Spleen (tissue), 11 donors: ENCODE data around the gene DMRT2. TPM values are rescaled to one million over a fixed set of nuclear protein-coding genes. Genes with fewer than 3 reads are reported as not detected.

ENCODE experiments used
- DNase-seq: peaks from one replicate; pipeline ENCODE4 v3.0.0-alpha.2; 2020
- H3K27ac ChIP-seq, 8 donors: fragments of 200-600 bp; sonication (generic) in 7 of 8; 1 replicate in 4 of 8; 2 replicates in 4 of 8; pipeline versions ENCODE4 v1.5.0 to v1.8.0; 2016 to 2021; ENCODE audit warnings: inconsistent platforms in 4 of 8, mild to moderate bottlenecking in 4 of 8, moderate library complexity in 1 of 8
- H3K27me3 ChIP-seq, 7 donors: fragments of 200-600 bp; sonication (generic) in 6 of 7; replicated peaks in 1 of 7; 1 replicate in 4 of 7; 2 replicates in 3 of 7; pipeline versions ENCODE4 v1.5.0 to v1.8.0; 2016 to 2021; ENCODE audit warnings: inconsistent platforms in 3 of 7, mild to moderate bottlenecking in 1 of 7
- H3K36me3 ChIP-seq, 6 donors: fragments of 200-600 bp; sonication (generic) in 5 of 6; 1 replicate in 4 of 6; 2 replicates in 2 of 6; pipeline versions ENCODE4 v1.5.0 to v1.8.0; 2016 to 2021; ENCODE audit warnings: inconsistent platforms in 2 of 6
- H3K4me1 ChIP-seq, 6 donors: fragments of 200-600 bp; sonication (generic) in 5 of 6; 1 replicate in 3 of 6; 2 replicates in 3 of 6; pipeline versions ENCODE4 v1.5.0 to v1.8.0; 2016 to 2021; ENCODE audit warnings: inconsistent platforms in 3 of 6
- H3K4me3 ChIP-seq, 8 donors: fragments of 200-600 bp; sonication (generic) in 7 of 8; 1 replicate in 4 of 8; 2 replicates in 4 of 8; pipeline versions ENCODE4 v1.5.0 to v1.8.0; 2016 to 2021; ENCODE audit warnings: inconsistent platforms in 4 of 8, mild to moderate bottlenecking in 4 of 8, moderate library complexity in 2 of 8
- H3K9me3 ChIP-seq, 8 donors: fragments of 200-600 bp; sonication (generic) in 7 of 8; 1 replicate in 4 of 8; 2 replicates in 4 of 8; pipeline versions ENCODE4 v1.5.0 to v1.8.0; 2016 to 2021; ENCODE audit warnings: inconsistent platforms in 4 of 8
- POLR2A ChIP-seq, 3 donors: fragments of 450-650 bp; IDR thresholded peaks; one replicate each; pipeline ENCODE4 v1.5.1; 2017; ENCODE audit warnings: antibody characterized with exemption in 3 of 3, mild to moderate bottlenecking in 1 of 3
- POLR2AphosphoS5 ChIP-seq, 3 donors: sonication (generic); formaldehyde crosslinking; IDR thresholded peaks; one replicate each; pipeline ENCODE4 v1.5.1; 2017; ENCODE audit warnings: antibody characterized with exemption in 3 of 3
- WGBS, 5 donors: extraction: QIAGEN DNeasy Blood & Tissue Kit in 3 of 5; methylation state at CpG; one replicate each; pipeline versions ENCODE4 v1.1.5 to v1.1.7; 2013 to 2018; 5-methylcytosine and 5-hydroxymethylcytosine counted together
- intact Hi-C: fragments of 100-400 bp; cut with DNase I; formaldehyde crosslinking; loops from one replicate; pipeline ENCODE4 v1.15.0; 2023; ENCODE audit warnings: low total_unique reads
- polyA plus RNA-seq, 3 donors: library from polyadenylated mRNA; stranded (reverse); fragments of 200-250 nt; gene quantifications; one replicate each; pipeline ENCODE4 v1.2.1, GENCODE V29; 2013
- total RNA-seq, 7 donors: library from RNA; depleted of rRNA in 3 of 7; stranded (reverse); fragments of >200 nt in 3 of 7; fragmentation: NEBNext Ultra II Directional in 4 of 7; extraction: Animal tissue kit (Norgen Biotek cat#: 25700) in 4 of 7; gene quantifications; one replicate each; pipeline versions ENCODE4 v1.1.0 to v1.2.1, GENCODE V29; 2016 to 2021
- TF ChIP-seq, protein P1 (sequence below), 11 experiments: fragments of 200-600 bp in 7 of 11; fragments of 450-650 bp in 4 of 11; sonication (generic) in 4 of 11; IDR thresholded peaks in 8 of 11; conservative IDR thresholded peaks in 3 of 11; 1 replicate in 7 of 11; 2 replicates in 4 of 11; pipeline versions ENCODE4 v1.4.0 to v1.8.0; 2016 to 2021; ENCODE audit warnings: antibody characterized with exemption in 11 of 11, inconsistent platforms in 4 of 11, mild to moderate bottlenecking in 1 of 11
- donor health status: healthy with polysubstance abuse.
- donor health status: DM: no; HTN: no; CAD: no; lungs with moderate emphysema.
- donor health status: DM: no; HTN: no; CAD: no.
- donor health status: Bipolar disorder and iron deficiency.
- donor health status: healthy.
- donor health status: DM: no; HTN: no; CAD: no.
- donor health status: DM: yes; HTN: yes; CAD: no.

The DMRT2 gene
- total and polyA plus RNA-seq, 10 donors = not detected

- H3K36me3 ChIP-seq = no peaks in the 10 kb centered on the region
- no peak overlapping the region for H3K4me3 ChIP-seq
- no peak overlapping the region for H3K27ac ChIP-seq
- H3K27me3 ChIP-seq = peaks cover 0 to 29% (median 0%) of the 10 kb centered on the region in 7 donors
- 80 to 93% (median 90%) methylated on average over 3 of the region's 3 CpGs for WGBS, 5 donors
- no peaks in the 10 kb centered on the region for H3K9me3 ChIP-seq
- no peak for DNase-seq
- TF ChIP-seq, protein P1, sequence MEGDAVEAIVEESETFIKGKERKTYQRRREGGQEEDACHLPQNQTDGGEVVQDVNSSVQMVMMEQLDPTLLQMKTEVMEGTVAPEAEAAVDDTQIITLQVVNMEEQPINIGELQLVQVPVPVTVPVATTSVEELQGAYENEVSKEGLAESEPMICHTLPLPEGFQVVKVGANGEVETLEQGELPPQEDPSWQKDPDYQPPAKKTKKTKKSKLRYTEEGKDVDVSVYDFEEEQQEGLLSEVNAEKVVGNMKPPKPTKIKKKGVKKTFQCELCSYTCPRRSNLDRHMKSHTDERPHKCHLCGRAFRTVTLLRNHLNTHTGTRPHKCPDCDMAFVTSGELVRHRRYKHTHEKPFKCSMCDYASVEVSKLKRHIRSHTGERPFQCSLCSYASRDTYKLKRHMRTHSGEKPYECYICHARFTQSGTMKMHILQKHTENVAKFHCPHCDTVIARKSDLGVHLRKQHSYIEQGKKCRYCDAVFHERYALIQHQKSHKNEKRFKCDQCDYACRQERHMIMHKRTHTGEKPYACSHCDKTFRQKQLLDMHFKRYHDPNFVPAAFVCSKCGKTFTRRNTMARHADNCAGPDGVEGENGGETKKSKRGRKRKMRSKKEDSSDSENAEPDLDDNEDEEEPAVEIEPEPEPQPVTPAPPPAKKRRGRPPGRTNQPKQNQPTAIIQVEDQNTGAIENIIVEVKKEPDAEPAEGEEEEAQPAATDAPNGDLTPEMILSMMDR (IDR thresholded peaks at IDR 0.05 in 8 of 11, conservative IDR thresholded peaks at IDR 0.05 in 3 of 11) = no peak
- no peak for TF ChIP-seq POLR2A (IDR thresholded peaks at IDR 0.05)
- TF ChIP-seq POLR2AphosphoS5 (IDR thresholded peaks at IDR 0.05) = no peak
- intact Hi-C loops = no loop called here
- H3K4me1 ChIP-seq = no peaks in the 10 kb centered on the region
These were observed 44.6 kb downstream of the DMRT2 start for GRCh38 chr9:1094749-1095148.

GRCh38 chr9:1096155-1096964 lies 46.2 kb downstream of the DMRT2 start:
- Histone ChIP-seq H3K27me3 (peaks cover 0 to 33% (median 0%) of the 10 kb centered on the region in 7 donors), H3K36me3 (no peaks in the 10 kb centered on the region)
- WGBS, 5 donors = 75 to 87% (median 80%) methylated on average over 9 of the region's 9 CpGs

GRCh38 chr9:1098551-1098950 lies 48.4 kb downstream of the DMRT2 start:
- Histone ChIP-seq H3K36me3 (no peaks in the 10 kb centered on the region), H3K4me1 (no peaks in the 10 kb centered on the region), H3K27me3 (peaks cover 0 to 33% (median 0%) of the 10 kb centered on the region in 7 donors), H3K4me3 (no peak overlapping the region), H3K27ac (no peak overlapping the region), H3K9me3 (no peaks in the 10 kb centered on the region)
- DNase-seq = no peak
- TF ChIP-seq POLR2A (IDR thresholded peaks at IDR 0.05) = no peak
- TF ChIP-seq, protein P1 (IDR thresholded peaks at IDR 0.05 in 8 of 11, conservative IDR thresholded peaks at IDR 0.05 in 3 of 11) = no peak
- no peak for TF ChIP-seq POLR2AphosphoS5 (IDR thresholded peaks at IDR 0.05)
- intact Hi-C loops = no loop called here

More at GRCh38 chr9:1096155-1096964, 46.2 kb downstream of the DMRT2 start:
- H3K4me3 ChIP-seq = no peak overlapping the region
- DNase-seq = no peak
- TF ChIP-seq POLR2A (IDR thresholded peaks at IDR 0.05) (no peak), POLR2AphosphoS5 (IDR thresholded peaks at IDR 0.05) (no peak)
- TF ChIP-seq, protein P1 (IDR thresholded peaks at IDR 0.05 in 8 of 11, conservative IDR thresholded peaks at IDR 0.05 in 3 of 11) = no peak
- no peaks in the 10 kb centered on the region for H3K9me3 ChIP-seq
- H3K27ac ChIP-seq = no peak overlapping the region
- intact Hi-C loops = no loop called here
- no peaks in the 10 kb centered on the region for H3K4me1 ChIP-seq

- intact Hi-C loops = no loop called here
- no peak overlapping the region for H3K4me3 ChIP-seq
- TF ChIP-seq, protein P1 (IDR thresholded peaks at IDR 0.05 in 8 of 11, conservative IDR thresholded peaks at IDR 0.05 in 3 of 11) = no peak
- TF ChIP-seq POLR2A (IDR thresholded peaks at IDR 0.05) (no peak), POLR2AphosphoS5 (IDR thresholded peaks at IDR 0.05) (no peak)
- no peak overlapping the region for H3K27ac ChIP-seq
- no peak for DNase-seq
- 49 to 75% (median 64%) methylated on average over 2 of the region's 2 CpGs for WGBS, 5 donors
- H3K9me3 ChIP-seq = peaks cover 0 to 6% (median 0%) of the 10 kb centered on the region in 8 donors
- no peaks in the 10 kb centered on the region for H3K4me1 ChIP-seq
- H3K27me3 ChIP-seq = peaks cover 0 to 33% (median 0%) of the 10 kb centered on the region in 7 donors
- no peaks in the 10 kb centered on the region for H3K36me3 ChIP-seq
These were observed 50.0 kb downstream of the DMRT2 start for GRCh38 chr9:1100201-1100600.
